Muscle of arm (tissue), 12 donors: Measurements from ENCODE around the gene NOL12. TPM values are rescaled to one million over a fixed set of nuclear protein-coding genes. Genes with fewer than 3 reads are reported as not detected.
A peak's percentile ranks its signal among the peaks of the same experiment; 100 is the strongest.
"Not testable (repeated sequence)": the region's sequence is repeated elsewhere in the genome, so short reads cannot be mapped to it uniquely, and the experiment has no call there.

Experiments
- DNase-seq: peaks from one replicate; pipeline ENCODE4 v3.0.0-alpha.2; 2013
- polyA plus RNA-seq, 12 donors: library from polyadenylated mRNA; unstranded; fragments of 120-200 nt; gene quantifications; one replicate each; pipeline ENCODE4 v1.2.1, GENCODE V29; 2013; ENCODE audit not compliant: insufficient read length in 12 of 12

Gene NOL12
- polyA plus RNA-seq, 12 donors: 12.0 to 26.4 (median 13.6) TPM; not detected in 1

- no peak for DNase-seq
These were observed 22.7 kb downstream of the NOL12 start for GRCh38 chr22:37708580-37709444.

GRCh38 chr22:37709445-37709765 is 23.3 kb downstream of the NOL12 start:
- no peak for DNase-seq

DNA sequence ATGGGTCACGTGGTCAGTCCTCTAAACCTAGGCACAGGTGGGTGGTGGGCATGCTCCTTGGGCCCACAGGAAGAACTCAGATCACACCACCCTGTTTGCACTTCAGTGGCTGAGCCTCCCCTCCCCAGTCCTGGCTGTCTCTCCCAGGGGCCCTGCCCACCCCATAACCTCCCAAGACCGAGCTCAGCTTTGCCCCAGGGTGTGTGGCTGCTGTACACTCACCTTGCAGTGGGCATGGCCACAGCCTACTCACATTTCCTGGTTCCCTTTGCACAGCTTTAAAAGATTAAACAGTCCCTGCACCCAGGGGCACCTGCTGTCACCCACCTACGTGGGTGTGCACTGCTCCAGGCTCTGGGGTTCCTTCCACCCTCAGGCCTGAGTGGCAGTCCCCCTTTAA is 24.5 kb downstream of the NOL12 start:
- no peak for DNase-seq

- DNase-seq: no peak
These were observed 25.3 kb downstream of the NOL12 start for GRCh38 chr22:37711490-37711889.

- no peak for DNase-seq
These were observed 27.6 kb downstream of the NOL12 start for GRCh38 chr22:37713761-37714160.

DNA sequence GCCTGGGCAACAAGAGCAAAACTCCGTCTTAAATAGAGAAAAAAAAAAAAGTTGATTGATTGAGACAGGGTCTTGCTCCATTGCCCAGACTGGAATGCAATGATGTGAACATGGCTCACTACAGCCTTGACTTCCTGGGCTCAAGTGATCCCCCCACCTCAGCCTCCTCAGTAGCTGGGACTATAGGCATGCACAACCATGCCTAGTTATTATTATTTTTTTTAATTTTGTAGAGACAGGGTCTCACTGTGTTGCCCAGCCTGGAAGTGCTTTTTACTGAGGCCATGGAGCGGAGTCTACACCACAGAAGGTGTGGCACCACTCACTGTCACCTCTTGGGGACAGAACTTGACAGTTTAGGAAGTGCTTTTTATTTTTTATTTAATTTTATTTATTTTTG is 28.5 kb downstream of the NOL12 start:
- DNase-seq: no peak

GRCh38 chr22:37715760-37716159 is 29.6 kb downstream of the NOL12 start:
- no peak for DNase-seq

- no peak for DNase-seq
These were observed 30.6 kb downstream of the NOL12 start for GRCh38 chr22:37716708-37717107.

- not testable (repeated sequence) for DNase-seq
These were observed 31.1 kb downstream of the NOL12 start for GRCh38 chr22:37717235-37717634.

DNA sequence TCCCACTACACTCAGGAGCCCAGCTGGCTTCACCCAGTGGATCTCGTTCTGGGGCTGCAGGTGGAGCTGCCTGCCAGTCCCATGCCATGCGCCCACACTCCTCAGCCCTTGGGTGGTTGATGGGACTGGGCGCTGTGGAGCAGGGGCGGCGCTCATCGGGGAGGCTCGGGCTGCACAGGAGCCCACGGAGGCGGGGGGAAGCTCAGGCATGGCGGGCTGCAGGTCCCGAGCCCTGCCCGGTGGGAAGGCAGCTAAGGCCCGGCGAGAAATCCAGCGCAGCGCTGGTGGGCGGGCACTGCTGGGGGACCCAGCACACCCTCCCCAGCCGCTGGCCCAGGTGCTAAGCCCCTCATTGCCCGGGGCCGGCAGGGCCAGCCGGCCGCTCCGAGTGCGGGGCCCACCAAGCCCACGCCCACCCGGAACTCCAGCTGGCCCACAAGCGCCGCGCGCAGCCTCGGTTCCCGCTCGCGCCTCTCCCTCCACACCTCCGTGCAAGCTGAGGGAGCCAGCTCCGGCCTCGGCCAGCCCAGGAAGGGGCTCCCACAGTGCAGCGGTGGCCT is 31.7 kb downstream of the NOL12 start:
- DNase-seq: not testable (repeated sequence)

DNA sequence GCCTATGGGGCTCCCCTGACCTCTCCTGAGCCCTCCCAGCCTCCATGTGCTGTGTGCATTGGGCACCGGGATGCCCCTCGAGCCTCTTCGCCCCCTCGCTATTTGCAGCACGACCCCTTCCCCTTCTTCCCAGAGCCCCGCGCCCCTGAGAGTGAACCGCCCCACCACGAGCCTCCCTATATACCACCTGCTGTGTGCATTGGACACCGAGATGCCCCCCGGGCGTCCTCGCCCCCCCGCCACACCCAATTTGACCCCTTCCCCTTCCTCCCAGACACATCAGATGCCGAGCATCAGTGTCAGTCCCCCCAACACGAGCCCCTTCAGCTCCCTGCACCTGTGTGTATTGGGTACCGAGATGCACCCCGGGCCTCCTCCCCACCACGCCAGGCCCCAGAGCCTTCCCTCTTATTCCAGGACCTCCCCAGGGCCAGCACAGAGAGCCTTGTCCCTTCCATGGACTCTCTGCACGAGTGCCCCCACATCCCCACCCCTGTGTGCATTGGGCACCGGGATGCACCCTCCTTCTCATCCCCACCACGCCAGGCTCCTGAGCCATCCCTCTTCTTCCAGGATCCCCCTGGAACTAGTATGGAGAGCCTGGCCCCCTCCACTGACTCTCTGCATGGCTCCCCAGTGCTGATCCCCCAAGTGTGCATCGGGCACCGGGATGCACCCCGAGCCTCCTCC is 39.6 kb downstream of the NOL12 start:
- DNase-seq: no peak

DNA sequence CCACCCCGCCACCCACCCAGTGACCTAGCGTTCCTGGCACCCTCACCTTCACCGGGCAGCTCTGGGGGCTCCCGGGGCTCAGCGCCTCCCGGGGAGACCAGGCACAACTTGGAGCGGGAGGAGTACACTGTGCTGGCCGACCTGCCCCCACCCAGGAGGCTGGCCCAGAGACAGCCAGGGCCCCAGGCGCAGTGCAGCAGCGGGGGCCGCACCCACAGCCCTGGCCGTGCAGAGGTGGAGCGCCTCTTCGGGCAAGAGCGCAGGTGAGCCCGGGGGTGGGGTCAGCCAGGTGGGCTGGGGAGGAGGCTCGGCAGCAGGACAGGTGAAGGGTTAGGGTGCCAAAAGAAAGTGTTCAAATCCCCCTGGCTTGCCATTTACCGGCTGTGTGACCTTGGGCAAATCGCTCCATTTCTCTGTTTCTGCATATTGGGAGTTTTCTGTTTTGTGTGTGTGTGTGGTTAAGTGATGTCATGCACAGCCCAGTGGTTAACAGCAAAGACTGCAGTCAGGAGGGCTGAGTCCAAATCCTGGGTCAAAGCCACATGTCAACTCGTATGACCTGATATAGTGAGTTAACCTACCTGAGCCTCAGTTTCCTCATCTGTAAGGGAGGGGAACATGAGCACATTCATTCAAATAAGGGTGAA is 40.2 kb downstream of the NOL12 start:
- DNase-seq: no peak

- DNase-seq: no peak
These were observed 42.5 kb downstream of the NOL12 start for GRCh38 chr22:37728620-37729019.

DNA sequence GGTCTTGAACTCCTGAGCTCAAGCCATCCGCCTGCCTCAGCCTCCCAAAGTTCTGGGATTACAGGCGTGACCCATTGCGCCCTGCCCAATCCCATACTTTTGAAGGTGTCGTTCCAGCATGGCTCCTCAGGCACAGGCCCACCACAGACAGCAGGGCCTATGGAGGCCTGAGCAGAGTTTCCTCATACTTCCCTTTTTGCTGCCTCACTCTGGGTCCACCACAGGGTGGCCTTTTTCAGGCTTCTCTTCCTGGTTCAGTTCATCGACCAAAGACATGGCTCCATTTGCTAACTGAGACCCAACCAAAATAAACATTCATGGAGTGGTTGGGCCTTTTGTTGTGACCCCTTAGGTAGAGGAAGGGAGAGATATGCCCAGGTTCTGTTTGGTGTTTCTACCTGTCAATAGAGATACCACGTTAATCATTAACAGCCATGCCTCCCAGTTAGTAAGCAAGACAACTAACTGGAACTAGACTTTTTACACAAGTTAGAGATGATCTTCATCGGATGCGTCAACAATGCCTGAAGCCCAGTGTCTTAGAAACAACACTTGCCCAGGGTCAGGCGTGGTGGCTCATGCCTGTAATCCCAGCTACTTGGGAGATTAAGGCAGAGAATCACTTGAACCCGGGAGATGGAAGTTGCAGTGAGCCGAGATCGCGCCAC is 45.8 kb downstream of the NOL12 start:
- DNase-seq: no peak

- no peak for DNase-seq
These were observed 46.8 kb downstream of the NOL12 start for GRCh38 chr22:37732699-37733607.

- no peak for DNase-seq
These were observed 47.7 kb downstream of the NOL12 start for GRCh38 chr22:37733625-37734401.

- DNase-seq: no peak
These were observed 48.2 kb downstream of the NOL12 start for GRCh38 chr22:37734402-37734700.

GRCh38 chr22:37734964-37735451 is 48.9 kb downstream of the NOL12 start:
- DNase-seq: no peak

- peak; percentile 72 for DNase-seq
These were observed 52.9 kb downstream of the NOL12 start for GRCh38 chr22:37739035-37739434.

- DNase-seq: no peak
These were observed 53.5 kb downstream of the NOL12 start for GRCh38 chr22:37739611-37740049.
